Measurements from ENCODE around the gene ZNHIT3. TPM values are rescaled to one million over a fixed set of nuclear protein-coding genes. Genes with fewer than 3 reads are reported as not detected.
A peak's percentile ranks its signal among the peaks of the same experiment; 100 is the strongest.

The ZNHIT3 gene
- polyA plus RNA-seq, 3 donors = 69.1 to 80.4 (median 76.1) TPM

DNA sequence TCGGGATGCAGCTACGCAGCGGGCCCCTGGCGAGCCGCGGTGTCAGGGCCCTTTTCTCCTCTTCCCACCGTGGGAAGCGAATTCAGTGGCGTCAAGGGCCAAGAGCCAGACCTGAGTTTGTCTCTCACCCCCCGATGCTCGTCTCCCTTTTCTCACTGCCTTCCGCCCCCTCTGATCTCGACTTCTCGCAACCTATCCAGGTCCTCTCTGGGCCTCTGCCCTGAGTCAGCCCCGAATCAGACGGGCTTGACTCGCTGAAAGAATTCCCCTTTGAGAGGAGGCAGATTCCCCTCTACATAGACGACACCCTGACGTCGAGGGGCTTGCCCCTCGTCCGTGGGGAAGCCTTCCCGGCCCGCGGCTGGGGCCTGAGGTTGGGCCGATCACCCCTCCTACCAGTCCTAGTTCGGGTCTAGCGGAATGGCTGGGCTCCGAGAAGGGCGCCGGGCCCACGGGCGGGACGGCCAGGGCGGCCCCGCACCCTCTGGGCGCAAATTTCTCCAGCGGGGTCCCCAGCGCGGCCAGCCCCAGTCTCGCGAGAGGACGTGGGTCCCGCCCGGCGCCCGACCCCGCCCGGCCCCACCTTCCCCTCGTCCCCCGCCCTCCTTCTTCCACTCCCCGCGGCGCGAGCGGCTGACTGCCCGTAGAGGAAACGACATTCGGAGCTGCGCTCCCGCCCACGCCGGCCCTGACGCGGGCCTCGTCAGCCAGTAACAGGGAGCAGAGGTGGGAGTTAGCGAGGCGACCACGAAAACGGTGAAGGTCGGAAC lies 58.0 kb downstream of the ZNHIT3 start, which contains the start of gene GGNBP2:
GGNBP2 (plus strand) TSS at position 613 of the 770 bp plus-strand sequence. CDS start 806 bp downstream, outside the sequence.
- DNase-seq (ENCODE audit: low read depth in 3 of 3, low spot score in 2 of 3) = peak; percentile 75 to 86 (median 85)

DNA sequence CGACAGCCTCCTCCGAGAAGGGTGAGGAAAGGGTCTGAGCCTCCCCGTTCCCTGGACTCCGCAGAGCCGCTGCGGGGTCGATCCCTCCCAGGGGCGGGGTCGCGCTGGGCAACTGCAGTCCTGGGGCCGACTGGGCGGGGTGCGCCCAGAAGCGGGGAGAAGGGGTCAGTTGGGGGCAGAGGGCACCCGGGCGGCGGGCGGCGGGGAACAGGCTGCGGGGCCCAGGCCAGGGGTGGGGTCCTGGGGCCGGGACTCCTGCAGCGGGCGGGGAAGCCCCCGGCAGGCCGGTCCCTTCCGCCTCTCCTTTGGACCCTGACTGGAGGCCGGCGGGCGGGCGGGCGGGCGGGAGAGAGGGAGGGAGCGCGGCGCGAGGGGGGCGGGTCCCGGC lies 58.6 kb downstream of the ZNHIT3 start:
- no peak for DNase-seq (ENCODE audit: low read depth in 3 of 3, low spot score in 2 of 3)

Other genes with a start within 250 kb of the ZNHIT3 start
- gene TBC1D3I, start 222.1 kb upstream of the ZNHIT3 start, polyA plus RNA-seq (ENCODE audit: insufficient read length in 3 of 3) = not detected
- gene TBC1D3G, start 162.8 kb upstream of the ZNHIT3 start, polyA plus RNA-seq (ENCODE audit: insufficient read length in 3 of 3) = not detected
- gene TBC1D3H, start 98.2 kb upstream of the ZNHIT3 start, polyA plus RNA-seq (ENCODE audit: insufficient read length in 3 of 3) = not detected
- gene MYO19, start 48.2 kb downstream of the ZNHIT3 start, polyA plus RNA-seq (ENCODE audit: insufficient read length in 3 of 3) = 10 to 100 TPM; 33.7 to 34.9 (median 34.1) TPM
- gene PIGW, start 48.3 kb downstream of the ZNHIT3 start, polyA plus RNA-seq (ENCODE audit: insufficient read length in 3 of 3) = 10 to 100 TPM; 11.0 to 14.3 (median 12.6) TPM
- 10 to 100 TPM; 83.2 to 87.8 (median 85.3) TPM for gene GGNBP2, start 58.2 kb downstream of the ZNHIT3 start, polyA plus RNA-seq (ENCODE audit: insufficient read length in 3 of 3)
- 10 to 100 TPM; 22.6 to 27.7 (median 23.6) TPM for gene DHRS11, start 105.2 kb downstream of the ZNHIT3 start, polyA plus RNA-seq (ENCODE audit: insufficient read length in 3 of 3)
- gene MRM1, start 114.9 kb downstream of the ZNHIT3 start, polyA plus RNA-seq (ENCODE audit: insufficient read length in 3 of 3) = 1 to 10 TPM; 2.9 to 3.5 (median 3.5) TPM